NCI-H2196 treated with DMSO at 0.1 percent for 48 hours (cell line): ENCODE measurements around the gene FAF1.
"Not testable (repeated sequence)": the region's sequence is repeated elsewhere in the genome, so short reads cannot be mapped to it uniquely, and the experiment has no call there.

Experiments used
- DNase-seq: peaks from one replicate; lab custom pipeline; 2025; ENCODE audit not compliant: unreplicated experiment; lab: John Stamatoyannopoulos, UW

Gene FAF1

GRCh38 chr1:50852889-50853288 is 107.2 kb downstream of the FAF1 start:
- peak; percentile 38 for DNase-seq

GRCh38 chr1:50851466-50851865 is 108.6 kb downstream of the FAF1 start:
- no peak for DNase-seq

DNA sequence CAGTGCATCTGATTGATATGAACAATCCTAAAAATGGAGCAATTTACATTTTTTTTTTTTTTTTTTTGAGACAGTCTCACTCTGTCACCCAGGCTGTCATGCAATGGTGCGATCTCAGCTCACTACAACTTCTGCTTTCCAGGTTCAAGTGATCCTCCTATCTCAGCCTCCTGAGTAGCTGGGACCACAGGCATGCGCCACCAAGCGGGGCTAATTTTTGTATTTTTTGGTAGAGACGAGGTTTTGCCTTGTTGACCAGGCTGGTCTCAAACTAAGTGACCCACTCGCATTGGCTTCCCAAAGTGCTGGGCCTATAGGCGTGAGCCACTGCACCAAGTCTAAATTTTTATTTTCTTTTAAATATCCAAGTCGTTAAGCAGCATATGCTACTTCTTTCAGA is 109.0 kb downstream of the FAF1 start:
- DNase-seq: no peak

GRCh38 chr1:50847303-50847702 is 112.8 kb downstream of the FAF1 start:
- DNase-seq: no peak

GRCh38 chr1:50846224-50846839 is 113.7 kb downstream of the FAF1 start:
- no peak for DNase-seq

DNA sequence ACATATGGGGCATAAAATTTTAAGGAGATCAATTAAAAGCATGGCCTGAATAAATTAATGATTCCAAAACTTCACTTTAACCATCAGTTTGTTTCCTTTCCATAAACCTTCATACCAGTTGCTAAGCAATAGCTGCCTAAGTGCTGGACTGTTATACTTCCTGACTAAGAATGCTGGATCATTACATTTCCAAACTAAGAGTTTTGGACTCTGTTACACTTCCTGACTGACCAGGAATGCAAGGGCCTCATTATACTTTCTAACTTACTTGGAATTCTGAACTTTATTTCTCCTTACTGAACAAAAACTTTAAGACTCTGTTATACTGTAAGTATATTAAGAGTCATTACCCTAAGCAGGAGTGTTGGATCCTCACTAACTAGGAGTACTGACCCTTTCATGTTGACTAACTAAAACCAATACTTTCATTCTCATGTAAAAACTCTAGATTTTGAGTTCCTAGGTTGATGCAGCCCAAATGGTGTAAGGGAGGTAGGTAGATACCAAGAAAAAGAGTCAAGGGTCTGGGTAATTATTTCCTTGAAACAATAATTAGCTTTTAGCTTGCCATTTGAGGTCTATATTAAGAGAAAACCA is 118.2 kb downstream of the FAF1 start:
- DNase-seq: no peak

DNA sequence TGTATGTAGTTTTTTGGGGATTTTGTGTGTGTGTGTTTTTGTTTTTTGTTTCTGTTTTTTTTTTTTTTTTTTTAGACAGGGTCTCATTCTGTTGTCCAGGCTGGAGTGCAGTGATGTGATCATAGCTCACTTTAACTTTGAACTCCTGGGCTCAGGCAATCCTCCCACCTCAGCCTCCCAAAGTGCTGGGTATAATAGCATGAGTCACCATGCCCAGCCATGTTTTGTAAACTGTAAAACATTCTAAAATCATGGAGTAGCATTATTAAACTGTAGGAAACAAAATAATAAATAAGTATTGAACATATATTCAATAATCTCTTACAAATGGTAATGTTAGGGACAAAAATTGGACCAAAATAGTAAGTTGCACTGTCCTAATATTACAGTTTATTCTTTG is 124.0 kb downstream of the FAF1 start:
- no peak for DNase-seq

- DNase-seq: no peak
These were observed 126.9 kb downstream of the FAF1 start for GRCh38 chr1:50833216-50833615.

GRCh38 chr1:50832167-50832566 is 127.9 kb downstream of the FAF1 start:
- no peak for DNase-seq

DNA sequence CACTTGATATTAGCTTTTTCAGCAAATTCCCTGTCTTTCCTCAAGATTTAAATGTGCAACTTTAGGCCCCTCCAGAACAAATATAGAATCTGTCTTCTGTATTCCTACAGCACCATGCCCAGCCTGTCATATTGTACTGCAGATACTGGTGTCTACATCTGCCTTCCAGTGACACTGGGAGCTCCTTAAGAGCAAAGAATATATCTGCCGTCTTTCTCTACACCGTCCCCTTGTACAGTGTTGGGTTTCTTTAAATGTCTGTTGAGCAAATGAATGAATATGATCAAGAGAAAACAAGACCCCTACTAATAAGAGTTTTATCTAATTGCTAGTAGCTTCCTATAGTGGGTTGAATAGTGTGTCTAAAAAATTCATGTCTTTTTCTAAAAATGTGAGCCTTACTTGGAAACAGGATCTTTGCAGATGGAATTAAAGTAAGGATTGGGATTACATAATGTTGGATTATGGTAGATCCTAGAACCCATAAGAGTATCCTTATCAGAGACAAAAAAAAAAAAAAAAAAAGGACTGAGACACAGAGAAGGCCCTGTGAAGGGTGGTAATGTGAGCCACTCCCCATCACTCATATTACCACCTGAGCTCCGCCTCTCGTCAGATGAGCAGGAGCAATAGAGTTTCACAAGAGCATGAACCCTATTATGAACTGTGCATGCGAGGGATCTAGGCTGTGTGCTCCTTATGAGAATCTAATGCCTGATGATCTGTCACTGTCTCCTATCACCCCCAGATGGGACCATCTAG is 128.6 kb downstream of the FAF1 start:
- DNase-seq: no peak

- no peak for DNase-seq
These were observed 129.4 kb downstream of the FAF1 start for GRCh38 chr1:50830621-50831020.

GRCh38 chr1:50829014-50829958 is 130.8 kb downstream of the FAF1 start:
- DNase-seq: no peak

- DNase-seq: no peak
These were observed 132.5 kb downstream of the FAF1 start for GRCh38 chr1:50827546-50827945.

- not testable (repeated sequence) for DNase-seq
These were observed 133.3 kb downstream of the FAF1 start for GRCh38 chr1:50826792-50827191.

DNA sequence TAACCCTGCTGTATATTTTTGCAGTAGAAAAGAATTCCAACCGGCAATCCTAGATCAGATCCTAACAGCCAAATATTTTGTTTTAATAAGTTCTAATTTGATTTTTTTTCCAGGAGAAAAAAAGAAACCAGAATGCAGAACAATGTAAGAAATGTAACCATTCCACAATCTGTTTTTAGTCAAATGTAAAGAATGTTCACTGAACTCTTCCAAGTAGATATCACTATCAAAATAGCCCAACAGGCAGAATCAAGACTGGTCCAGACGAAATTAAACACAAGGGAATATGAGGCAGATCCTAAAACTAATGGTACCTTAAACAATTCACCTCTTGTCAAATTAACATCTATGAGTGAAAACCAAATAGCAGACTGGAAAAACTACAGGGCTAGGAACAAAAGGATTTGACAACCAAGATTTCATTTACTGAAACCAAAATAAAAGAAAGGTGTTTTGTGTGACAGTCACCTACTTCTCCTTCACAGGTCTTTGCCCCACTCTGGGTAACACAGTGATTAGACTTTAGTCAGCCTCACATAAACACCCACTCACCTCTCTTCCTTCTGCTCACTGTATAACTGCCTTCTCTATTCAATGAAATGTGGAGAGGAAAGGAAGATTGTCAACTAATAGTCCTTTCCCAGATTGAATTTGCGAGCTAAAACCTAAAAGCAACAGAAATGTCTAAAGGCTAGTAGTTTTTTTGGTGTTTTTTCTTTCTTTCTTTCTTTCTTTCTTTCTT is 137.9 kb downstream of the FAF1 start:
- no peak for DNase-seq

DNA sequence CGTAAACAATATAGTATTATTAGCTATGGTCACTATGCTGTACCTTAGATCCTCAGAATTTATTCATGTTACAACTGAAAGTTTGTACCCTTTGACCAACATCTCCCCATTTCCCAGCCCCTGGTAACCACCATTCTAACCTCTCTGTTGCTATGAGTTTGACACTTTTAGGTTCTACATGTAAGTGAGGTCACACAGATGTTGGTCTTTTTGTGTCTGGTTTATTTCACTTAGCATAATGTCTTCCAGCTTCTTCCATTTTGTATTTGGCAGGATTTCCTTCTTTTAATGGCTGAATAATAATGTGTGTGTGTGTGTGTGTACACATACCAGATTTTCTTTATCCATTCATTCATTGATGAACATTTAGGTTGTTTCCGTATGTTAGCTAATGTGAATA is 139.5 kb downstream of the FAF1 start:
- no peak for DNase-seq

DNA sequence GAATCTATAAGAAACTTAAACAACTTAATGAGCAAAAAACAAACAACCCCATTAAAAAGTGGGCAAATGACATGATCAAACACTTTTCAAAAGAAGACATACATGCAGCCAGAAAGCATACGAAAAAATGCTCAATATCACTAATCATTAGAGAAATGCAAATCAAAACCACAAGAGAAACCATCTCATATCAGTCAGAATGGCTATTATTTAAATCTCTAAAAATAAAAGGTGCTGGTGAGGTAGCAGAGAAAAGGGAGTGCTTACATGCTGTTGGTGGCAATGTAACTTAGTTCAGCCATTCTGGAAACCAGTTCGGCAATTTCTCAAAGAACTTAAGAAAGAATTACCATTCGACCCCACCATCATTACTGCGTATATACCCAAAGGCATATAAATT is 147.7 kb downstream of the FAF1 start:
- DNase-seq: no peak

GRCh38 chr1:50808296-50808695 is 151.8 kb downstream of the FAF1 start:
- no peak for DNase-seq

- no peak for DNase-seq
These were observed 163.8 kb downstream of the FAF1 start for GRCh38 chr1:50796272-50796671.

DNA sequence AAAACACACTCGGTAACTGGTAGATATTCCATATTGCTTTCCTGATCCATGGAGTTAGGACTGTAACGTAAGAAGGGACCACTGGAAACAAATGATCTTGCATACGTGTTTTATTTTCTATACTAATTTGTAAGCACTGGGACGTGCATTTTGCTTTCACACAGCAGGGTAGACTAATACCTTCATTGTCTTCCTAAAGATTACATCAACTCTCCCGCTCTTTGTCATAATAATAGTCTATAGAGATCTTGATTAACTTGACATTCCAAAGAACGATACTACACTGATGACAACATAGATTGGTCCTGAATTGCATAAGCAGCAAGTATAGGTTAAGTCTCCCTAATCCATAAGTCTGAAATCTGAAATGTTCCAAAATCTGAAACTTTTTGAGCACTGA is 166.5 kb downstream of the FAF1 start:
- no peak for DNase-seq

- no peak for DNase-seq
These were observed 172.8 kb downstream of the FAF1 start for GRCh38 chr1:50787266-50787665.
